ENCODE results near the gene KIF21A. TPM values are rescaled to one million over a fixed set of nuclear protein-coding genes. Genes with fewer than 3 reads are reported as not detected.

The KIF21A gene
- total RNA-seq, 4 donors from 2014 or later = 2.4 to 32.0 (median 17.5) TPM

- no peak for DNase-seq
- Histone ChIP-seq H3K4me1 (no peaks in the 10 kb centered on the region), H3K4me3 (no peak overlapping the region), H3K9me3 (no peaks in the 10 kb centered on the region), H3K27me3 (no peaks in the 10 kb centered on the region), H3K27ac (no peak overlapping the region), H3K36me3 (no peaks in the 10 kb centered on the region)
- intact Hi-C loops (cut with DNase I; ENCODE audit: low total_unique reads) = no loop called here
- no peak for TF ChIP-seq CTCF (IDR thresholded peaks at IDR 0.05)
- no peak for TF ChIP-seq POLR2A (IDR thresholded peaks at IDR 0.05)
Measured at GRCh38 chr12:39459027-39459434, 16.1 kb upstream of the KIF21A start.

GRCh38 chr12:39451977-39452376, 9.1 kb upstream of the KIF21A start:
- no peaks in the 10 kb centered on the region for H3K36me3 ChIP-seq
- H3K4me3 ChIP-seq = no peak overlapping the region
- intact Hi-C loops (cut with DNase I; ENCODE audit: low total_unique reads) = no loop called here
- H3K27me3 ChIP-seq = no peaks in the 10 kb centered on the region
- no peaks in the 10 kb centered on the region for H3K4me1 ChIP-seq
- DNase-seq = no peak
- TF ChIP-seq POLR2A (IDR thresholded peaks at IDR 0.05) = no peak
- no peak for TF ChIP-seq CTCF (IDR thresholded peaks at IDR 0.05)
- no peak overlapping the region for H3K27ac ChIP-seq
- no peaks in the 10 kb centered on the region for H3K9me3 ChIP-seq

- intact Hi-C loops (cut with DNase I; ENCODE audit: low total_unique reads) = no loop called here
- Histone ChIP-seq H3K27me3 (no peaks in the 10 kb centered on the region), H3K9me3 (no peaks in the 10 kb centered on the region), H3K27ac (no peak overlapping the region), H3K4me3 (no peak overlapping the region), H3K4me1 (no peaks in the 10 kb centered on the region), H3K36me3 (no peaks in the 10 kb centered on the region)
- no peak for TF ChIP-seq POLR2A (IDR thresholded peaks at IDR 0.05)
- no peak for TF ChIP-seq CTCF (IDR thresholded peaks at IDR 0.05)
- DNase-seq = no peak
Measured at GRCh38 chr12:39448038-39448437, 5.1 kb upstream of the KIF21A start.

- H3K4me3 ChIP-seq = peak overlapping the region; percentile 54 to 89
- no peak for DNase-seq
- no peaks in the 10 kb centered on the region for H3K27me3 ChIP-seq
- intact Hi-C loops (cut with DNase I; ENCODE audit: low total_unique reads) = no loop called here
- H3K4me1 ChIP-seq = no peaks in the 10 kb centered on the region
- no peaks in the 10 kb centered on the region for H3K9me3 ChIP-seq
- H3K36me3 ChIP-seq = no peaks in the 10 kb centered on the region
- H3K27ac ChIP-seq = peak overlapping the region; percentile 79 to 89
- TF ChIP-seq CTCF (IDR thresholded peaks at IDR 0.05) (no peak), POLR2A (IDR thresholded peaks at IDR 0.05) (no peak)
Measured at GRCh38 chr12:39443929-39444209, 949 bp upstream of the KIF21A start.

GRCh38 chr12:39442831-39443080, 164 bp downstream of the KIF21A start:
- intact Hi-C loops (cut with DNase I; ENCODE audit: low total_unique reads) = no loop called here
- H3K36me3 ChIP-seq = no peaks in the 10 kb centered on the region
- TF ChIP-seq CTCF (IDR thresholded peaks at IDR 0.05) = no peak

More at GRCh38 chr12:39442831-39443080, 164 bp downstream of the KIF21A start:
- Histone ChIP-seq H3K9me3 (no peaks in the 10 kb centered on the region), H3K4me1 (no peaks in the 10 kb centered on the region), H3K27ac (peak overlapping the region; percentile 79 to 89), H3K4me3 (peak overlapping the region; percentile 54 to 89), H3K27me3 (no peaks in the 10 kb centered on the region)
- DNase-seq = no peak
